Hematopoietic multipotent progenitor cell treated with erythropoietin and hydrocortisone succinate and interleukin-3 and kit ligand, for 15 days (in vitro differentiated cells): ENCODE data around the gene CSNK1E.

Experiments
- DNase-seq: peaks from one replicate; pipeline ENCODE4 v3.0.0-alpha.2; 2015; ENCODE audit warnings: low spot score

The CSNK1E gene

DNA sequence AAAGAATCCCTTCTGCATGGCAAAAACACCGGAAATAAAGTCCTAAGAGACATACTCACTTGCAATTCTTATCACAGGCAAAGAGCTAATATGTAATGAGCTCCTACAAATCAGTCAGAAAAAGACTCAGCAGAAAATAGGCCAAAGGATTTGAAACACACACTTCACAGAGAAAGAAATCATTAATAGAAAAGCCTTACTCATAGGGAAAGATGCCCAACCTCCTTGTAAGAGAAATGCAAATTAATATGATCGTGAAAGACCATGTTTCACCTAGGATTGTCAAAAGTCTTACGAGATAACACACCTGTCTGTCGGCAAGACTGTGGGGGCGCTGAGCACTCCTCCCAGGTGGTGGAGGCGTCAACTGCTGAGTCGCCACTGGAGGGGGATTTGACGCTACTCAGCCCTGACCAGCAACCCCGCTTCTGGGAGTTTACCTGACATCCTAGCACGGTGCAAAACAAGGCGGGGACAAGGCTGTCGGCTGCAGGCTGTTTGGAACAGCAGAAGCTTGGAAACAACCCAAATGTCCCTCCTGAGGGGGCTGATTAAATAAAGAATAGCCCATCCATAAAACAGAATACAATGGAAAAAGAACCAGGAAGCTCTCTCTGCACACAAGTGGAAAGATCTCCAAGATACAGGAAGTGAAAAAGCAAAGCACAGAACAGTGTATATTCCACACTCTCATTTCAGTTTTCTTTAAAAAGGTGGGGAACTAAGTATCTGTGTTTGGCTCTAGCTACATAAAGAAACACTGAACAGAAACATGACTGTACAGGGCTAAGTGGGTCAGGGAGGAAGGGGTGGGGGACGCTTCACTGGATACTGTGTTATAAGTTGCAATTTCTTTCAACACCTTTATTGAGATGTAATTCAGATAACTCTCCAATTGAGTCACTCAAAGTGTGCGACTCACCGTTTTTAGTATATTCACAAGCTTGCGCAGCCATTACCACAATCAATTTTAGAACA lies 11.5 kb downstream of the CSNK1E start:
- no peak for DNase-seq

DNA sequence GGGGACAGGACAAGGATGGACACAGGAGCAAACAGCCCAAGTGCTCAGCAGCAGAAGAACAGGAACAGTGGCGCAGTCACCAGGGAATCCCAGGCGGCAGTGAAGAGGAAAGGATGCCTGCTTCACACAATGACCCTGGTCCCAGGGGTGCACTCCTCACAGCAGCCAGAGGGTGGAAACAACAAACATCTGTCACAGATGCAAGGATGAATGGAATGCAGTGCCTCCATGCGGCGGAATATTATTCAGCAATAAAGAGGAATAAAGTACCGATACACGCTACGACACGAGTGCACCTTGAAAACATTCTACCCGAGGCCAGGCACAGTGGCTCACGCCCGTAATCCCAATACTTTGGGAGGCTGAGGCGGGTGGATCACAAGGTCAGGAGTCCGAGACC lies 12.7 kb downstream of the CSNK1E start:
- no peak for DNase-seq

DNA sequence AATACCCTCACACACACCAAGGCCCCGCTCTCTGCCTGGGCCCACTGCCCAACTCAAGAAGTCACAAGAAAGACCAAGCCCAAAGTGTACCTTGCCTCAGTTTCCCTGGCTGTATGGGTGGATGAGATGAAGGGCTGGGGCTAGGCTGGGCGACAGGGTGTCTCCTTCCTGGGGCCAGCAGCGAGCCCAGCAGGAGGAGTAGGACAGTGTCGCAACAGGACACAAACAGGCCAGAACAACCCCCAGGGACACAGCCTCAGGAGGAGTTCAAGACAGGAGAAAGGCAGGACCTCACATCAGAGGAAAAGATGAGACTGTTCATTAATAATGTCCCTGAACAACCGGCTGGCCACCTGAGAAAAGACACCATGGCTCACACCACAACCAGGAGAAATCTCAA lies 13.3 kb downstream of the CSNK1E start:
- DNase-seq: no peak

DNA sequence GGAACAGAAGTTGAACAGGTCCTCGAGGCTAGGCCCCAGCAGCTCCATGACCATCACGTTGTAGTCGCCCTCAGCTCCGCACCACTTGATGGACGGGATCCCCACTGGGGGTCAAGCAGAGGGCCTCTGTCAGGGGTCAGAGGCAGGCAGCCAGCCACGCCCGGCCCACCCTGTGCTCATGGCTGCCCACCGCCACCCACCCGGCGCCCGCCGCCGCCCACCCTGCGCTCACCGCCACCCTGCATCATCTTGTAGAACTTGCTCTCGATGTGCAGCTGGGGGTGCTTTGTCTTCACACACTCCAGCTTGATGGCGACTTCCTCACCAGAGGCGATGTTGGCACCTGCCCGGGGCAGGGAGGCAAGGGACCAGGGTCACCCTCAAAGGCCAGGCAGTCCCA lies 14.3 kb downstream of the CSNK1E start:
- DNase-seq: no peak

DNA sequence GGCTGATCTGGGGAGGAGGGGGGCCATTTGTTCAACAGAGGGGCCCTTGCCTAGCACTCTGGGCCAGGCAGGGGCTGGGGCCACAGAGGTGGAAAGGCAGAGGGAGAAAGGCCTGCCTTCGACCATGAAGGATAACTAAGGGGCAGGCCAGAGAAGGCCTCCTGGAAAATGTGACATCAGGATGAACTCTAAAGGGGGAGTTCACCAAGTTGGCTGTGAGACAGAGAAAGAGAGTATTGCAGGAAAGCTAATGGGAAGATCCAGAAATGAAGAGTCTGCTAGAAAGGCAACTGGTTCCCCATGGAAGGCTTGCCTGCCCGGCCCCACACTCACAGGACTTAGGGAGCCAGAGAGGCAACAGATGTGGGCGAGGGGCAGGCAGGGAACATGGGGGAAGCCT lies 16.3 kb downstream of the CSNK1E start:
- DNase-seq: no peak

GRCh38 chr22:38300197-38300945 lies 16.9 kb downstream of the CSNK1E start:
- DNase-seq: no peak

- no peak for DNase-seq
Measured at GRCh38 chr22:38299770-38300102, 17.5 kb downstream of the CSNK1E start.

- DNase-seq: no peak
Measured at GRCh38 chr22:38298312-38299005, 18.8 kb downstream of the CSNK1E start.

DNA sequence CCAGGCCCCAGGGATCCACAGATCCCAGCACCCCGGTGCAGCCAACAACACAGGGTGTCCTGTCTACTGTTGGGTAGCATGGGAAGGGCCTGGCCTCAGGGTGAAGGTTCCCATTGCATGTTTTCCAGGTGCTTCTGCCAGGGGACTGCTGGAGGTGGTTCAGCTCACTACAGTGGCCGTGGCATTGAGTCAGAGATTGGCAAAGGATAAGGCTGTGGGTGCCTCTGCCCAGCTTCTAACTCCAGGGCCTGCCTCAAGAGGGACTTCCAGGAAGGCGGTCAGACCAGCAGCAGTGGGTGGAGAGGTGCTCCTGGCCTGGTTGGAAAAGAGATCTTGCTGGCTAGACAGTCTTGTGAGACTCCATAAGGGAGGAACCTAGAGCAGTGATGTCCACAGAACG lies 20.9 kb downstream of the CSNK1E start:
- no peak for DNase-seq

GRCh38 chr22:38295863-38296262 lies 21.4 kb downstream of the CSNK1E start:
- DNase-seq: no peak

DNA sequence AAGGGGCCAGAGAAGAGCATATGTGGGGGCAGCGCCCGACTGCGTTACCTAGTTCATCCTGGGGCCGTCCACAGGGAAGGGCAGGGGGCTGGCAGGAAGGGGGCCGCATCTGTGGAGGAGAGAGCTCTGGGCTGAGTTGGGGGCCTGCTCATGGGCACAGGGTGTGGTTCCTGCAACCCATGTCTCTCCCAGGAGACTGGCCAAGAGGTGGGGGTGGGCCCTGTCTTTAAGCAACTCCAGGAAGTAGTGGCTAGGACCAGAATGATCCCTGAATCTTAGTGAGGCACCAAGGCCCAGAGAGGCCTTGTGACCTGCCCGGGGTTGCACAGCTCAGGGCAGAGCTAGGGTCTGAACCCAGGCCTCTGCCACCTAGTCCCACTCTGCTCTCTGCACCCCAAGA lies 21.9 kb downstream of the CSNK1E start:
- no peak for DNase-seq

GRCh38 chr22:38294193-38294592 lies 23.0 kb downstream of the CSNK1E start:
- no peak for DNase-seq

- no peak for DNase-seq
Measured at GRCh38 chr22:38292694-38293093, 24.5 kb downstream of the CSNK1E start.

DNA sequence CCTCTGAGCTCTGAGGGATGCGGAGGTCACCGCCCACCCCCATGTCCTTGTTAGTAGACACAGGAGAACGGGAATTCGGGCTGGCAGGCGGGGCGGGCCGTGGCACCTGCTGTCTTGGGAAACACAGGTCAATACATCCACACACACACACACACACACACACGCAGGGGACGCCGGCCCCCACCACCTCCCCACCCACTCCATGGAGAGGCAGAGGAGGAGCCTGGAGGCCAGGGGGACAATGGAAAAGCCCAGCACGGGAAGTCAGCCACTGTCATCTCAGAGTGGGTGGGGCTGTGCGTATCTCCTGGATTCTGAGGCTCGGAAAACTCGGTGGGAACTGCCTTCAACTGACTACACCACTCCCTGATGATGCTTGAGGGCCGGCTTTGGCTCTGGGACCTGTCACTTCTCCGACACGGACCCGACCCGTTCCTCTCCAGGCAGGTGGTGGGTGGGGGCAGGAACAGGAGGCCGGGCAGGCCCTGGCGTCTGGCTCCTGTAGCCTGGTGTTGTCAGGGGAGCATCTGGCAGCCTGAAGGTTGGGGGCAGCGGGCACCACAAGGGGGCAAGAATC lies 25.9 kb downstream of the CSNK1E start:
- DNase-seq: no peak

DNA sequence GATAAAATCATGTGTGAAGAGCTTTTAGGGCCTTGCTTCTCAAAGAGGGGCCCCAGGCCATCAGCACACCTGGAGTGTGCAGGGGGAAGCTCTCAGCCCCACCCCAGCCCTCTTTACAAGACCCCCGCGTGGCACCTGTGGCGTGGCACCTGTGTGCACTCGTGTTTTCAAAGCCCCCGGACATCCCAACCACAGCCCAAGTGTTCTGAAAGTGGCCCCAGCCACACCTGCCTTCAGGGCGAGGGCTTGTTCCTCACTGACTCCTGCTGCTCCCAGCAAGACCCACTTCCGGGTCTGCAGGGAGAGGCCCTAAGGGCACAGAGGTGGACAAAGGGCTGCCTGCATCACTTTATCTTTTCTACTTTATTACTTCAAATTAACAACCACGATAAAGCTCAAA lies 26.9 kb downstream of the CSNK1E start:
- no peak for DNase-seq

GRCh38 chr22:38289583-38290082 lies 27.6 kb downstream of the CSNK1E start:
- no peak for DNase-seq

GRCh38 chr22:38286915-38287669 lies 30.1 kb downstream of the CSNK1E start:
- no peak for DNase-seq

DNA sequence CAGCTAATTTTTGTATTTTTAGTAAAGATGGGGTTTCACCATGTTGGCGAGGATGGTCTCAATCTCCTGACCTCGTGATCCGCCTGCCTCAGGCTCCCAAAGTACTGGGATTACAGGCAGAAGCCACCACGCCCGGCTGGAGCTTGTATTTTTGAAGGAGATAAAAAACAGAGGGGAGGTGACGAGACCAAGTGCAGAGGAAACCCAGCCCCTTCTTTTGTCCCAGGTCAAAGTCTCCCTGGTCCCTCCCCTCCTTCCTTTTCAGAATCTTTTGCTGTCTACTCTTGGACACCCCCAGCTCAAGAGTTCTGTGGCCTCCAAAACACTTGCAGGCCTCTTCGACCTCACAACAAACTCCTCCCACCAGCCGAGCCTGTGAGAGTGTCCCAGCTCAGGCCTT lies 32.2 kb downstream of the CSNK1E start:
- DNase-seq: no peak

DNA sequence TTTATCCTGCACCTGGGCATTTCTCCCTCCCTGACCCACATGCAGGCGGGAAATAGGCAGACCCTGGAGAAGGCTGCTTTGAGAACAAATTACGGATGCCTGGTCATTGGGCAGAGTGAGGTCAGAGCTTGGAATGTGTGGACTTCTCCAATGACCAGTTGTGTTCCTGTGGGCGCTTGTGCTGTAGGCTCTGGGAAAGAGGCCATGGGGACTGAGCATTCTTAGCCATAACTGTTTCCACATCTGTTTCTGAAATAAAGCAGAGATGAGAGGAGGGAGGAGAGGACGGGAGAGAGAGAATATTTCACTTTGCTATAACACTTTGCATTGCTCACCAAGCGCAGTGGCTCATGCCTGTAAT lies 33.2 kb downstream of the CSNK1E start:
- DNase-seq: no peak

DNA sequence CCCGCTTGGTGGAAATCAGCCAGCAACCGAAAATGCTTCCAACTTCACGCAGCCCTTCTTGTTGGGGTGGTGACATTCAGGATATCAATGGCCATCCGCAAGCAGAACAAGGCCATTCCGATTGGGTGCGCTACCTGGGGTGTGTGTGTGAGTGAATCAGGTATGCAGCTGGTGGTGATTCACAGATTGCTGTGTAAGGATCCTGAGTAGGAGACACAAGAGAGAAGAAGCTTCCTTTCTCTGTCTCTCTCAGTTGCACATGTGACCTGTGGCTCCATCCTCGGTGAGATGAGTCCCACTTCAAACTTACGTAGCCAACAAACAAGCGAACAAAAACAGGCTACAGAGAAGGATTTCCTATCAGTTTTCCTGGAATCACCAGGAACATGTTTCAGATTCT lies 34.8 kb downstream of the CSNK1E start:
- DNase-seq: no peak

DNA sequence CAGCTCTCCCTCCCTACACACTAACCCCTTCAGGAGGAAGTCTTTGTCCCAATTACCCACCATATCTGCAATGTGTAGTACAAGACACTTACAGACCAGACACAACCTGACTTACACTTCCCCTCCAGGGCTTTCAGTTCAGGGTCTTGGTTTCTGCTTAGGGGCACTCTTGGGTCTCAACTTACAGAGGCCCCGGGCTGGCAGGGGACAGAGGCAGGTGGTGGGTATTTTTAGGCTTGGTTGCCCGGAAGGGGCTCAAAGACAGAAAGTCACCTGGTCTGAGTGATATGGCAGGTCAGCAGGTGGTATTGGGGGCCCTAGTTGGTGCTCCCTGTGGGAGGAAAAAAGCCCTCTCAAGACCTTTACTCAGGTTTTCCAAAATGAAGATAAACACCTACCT lies 41.1 kb downstream of the CSNK1E start:
- no peak for DNase-seq
